Measurements from ENCODE around the gene LIMS2.

LIMS2 gene

GRCh38 chr2:127605691-127606263, 69.6 kb downstream of the LIMS2 start:
- DNase-seq (ENCODE audit: low read depth): no peak

DNA sequence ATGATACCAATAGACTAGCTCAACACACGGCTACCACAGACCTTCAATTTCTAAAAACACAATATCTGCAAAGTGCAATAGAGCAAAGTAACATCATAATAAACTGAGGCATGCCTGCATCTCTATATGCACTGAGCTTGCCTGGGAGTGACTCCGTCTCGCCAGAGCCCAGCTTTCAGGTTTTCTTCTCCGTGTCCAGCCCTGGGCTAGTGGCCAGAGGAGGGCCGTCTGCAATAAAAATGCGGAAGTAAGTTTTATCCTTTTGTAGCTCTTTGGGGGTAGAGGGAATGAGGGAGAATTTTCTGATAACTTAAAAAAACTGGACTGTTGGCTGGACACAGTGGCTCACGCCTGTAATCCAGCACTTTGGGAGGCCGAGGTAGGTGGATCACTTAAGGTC, 70.3 kb downstream of the LIMS2 start:
- DNase-seq (ENCODE audit: low read depth): no peak

GRCh38 chr2:127599211-127599610, 76.1 kb downstream of the LIMS2 start:
- DNase-seq (ENCODE audit: low read depth): no peak

DNA sequence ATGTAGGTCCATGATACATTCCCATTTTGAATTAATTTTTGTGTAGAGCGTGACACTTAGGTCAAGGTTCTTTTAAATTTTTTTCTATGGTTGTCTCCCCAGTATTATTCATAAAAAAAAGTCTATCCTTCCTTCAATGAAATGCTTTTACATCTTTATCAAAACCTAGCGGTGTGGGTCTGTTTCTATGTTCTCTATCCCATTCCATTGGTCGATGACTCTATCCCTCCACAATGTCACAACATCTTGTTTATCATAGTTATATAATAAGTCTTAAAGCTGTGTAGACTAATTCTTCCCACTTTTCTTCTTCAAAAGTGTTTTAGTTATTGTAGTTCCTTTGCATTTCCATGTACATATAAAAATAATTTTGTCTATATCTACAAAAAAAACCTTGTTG, 76.6 kb downstream of the LIMS2 start:
- no peak for DNase-seq (ENCODE audit: low read depth)

DNA sequence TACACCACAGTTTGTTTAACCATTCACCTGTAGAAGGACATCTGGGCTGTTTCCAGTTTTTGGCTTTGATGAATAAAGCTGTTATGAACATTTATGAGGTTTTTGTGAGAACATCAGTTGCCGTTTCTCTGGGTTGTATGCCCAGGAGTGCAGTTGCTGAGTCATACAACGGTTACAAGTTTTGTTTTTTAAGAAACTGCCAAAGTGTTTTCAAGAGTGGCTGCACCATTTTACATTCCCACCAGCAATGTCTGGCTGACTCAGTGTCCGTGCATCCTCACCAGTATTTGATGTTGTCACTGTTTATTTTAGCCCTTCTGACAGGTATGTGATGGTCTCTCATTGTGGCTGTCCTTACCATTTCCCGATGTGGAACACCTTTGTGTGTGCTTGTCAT, 77.3 kb downstream of the LIMS2 start:
- DNase-seq (ENCODE audit: low read depth): no peak

DNA sequence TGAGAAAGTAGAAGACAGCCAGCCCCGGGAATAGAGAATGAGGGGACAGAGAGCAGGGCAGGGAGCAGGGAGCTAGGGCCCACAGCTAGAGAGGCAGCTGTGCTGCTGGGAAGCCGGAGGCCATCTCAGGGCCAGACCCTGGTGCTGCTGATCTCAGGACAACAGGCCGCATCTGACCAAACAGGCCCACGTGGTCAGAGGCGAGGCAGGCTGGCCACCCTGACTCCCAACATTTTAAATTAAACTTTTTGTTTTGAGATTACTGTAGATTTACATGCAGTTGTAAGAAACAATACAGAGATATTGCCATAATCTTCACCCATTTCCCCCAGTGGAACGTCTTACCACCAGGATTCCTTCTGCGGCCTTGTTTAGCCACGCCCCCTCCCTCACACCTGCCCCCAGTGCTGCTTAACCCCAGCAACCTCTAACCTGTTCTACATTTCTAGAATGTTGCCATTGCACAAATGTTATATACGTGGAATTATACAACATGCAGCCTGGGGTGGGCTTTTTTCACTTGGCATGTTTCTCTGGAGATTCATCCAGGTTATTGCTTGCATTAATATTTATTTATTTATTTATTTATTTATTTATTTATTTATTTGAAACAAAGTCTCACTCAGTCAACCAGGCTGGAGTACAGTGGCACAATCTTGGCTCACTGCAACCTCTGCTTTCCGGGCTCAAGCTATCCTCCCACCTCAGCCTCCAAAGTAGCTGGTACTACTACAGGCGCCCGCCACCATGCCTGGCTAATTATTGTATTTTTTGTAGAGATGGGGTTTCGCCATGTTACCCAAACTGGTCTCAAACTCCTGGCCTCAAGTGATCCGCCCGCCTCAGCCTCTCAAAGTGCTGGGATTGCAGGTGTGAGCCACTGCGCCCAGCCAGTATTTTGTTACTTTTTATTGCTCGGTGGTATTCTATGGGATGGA, 78.0 kb downstream of the LIMS2 start:
- no peak for DNase-seq (ENCODE audit: low read depth)

GRCh38 chr2:127596311-127597045, 78.9 kb downstream of the LIMS2 start:
- no peak for DNase-seq (ENCODE audit: low read depth)

DNA sequence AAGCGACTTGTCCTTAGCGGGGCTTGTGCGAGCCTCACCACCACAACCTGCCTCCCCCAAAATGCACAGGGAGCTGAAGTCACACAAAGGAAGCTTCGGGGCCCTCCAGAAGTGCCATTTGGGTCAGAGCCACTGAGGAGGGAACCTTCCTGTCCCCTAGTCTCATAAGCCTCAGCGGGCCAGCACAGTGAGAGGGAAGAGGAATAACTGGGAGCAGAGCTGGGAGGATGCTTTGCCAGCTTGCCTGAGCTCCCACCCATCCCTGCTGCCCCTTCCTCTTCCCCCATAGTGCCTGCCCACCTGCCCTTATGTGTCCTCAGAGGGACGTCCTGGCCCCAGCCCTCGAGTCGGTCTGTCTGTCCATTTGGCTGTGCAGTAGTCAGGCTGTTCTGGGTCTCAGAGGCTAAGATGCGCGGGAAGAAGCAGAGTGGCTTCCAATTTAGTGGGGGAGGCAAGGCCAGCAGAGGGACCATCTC, 81.2 kb downstream of the LIMS2 start:
- no peak for DNase-seq (ENCODE audit: low read depth)

DNA sequence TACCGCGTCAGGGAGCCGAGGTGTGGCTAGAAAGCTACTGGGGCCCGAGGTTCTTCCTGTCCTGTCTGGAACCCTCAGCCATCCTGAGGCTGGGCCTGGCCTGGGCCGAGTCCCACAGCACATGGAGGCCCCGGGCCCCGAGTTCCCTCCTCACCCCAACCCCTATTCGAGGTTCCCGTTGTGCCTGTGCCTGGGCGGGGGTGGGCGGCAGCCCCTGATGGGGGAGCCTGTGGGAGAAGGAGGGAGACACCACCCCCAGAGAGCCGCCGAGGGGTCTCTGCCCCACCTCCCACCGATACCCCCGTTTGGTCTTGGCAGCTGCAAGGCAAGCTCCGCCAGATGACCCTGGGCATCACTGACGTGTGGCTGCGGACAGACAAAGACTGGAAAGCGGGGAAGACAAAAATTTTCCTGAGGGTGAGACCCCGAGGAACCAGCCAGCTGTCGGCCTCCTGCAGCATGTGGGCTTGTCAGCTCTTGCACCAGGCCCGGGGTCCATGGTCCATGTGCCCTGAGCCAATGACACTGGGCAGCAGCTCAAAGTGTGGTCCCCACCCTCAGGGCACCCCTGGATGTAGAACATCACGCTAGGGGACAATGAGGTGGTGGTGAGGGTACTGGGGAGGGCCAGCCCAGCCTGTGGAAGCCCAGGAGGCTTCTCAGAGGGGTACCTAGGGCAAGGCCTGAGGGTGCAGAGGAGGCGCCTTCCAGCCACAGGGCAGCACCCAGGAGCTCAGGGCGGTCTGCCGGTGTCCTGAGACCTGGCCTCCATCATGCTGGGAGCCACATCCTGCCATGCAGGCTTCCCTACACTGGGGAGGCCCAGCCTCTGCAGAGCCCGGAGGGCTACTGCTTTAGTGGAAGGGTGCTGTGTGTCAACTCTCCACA, 81.9 kb downstream of the LIMS2 start:
- no peak for DNase-seq (ENCODE audit: low read depth)

GRCh38 chr2:127592761-127593227, 82.5 kb downstream of the LIMS2 start:
- DNase-seq (ENCODE audit: low read depth): no peak

DNA sequence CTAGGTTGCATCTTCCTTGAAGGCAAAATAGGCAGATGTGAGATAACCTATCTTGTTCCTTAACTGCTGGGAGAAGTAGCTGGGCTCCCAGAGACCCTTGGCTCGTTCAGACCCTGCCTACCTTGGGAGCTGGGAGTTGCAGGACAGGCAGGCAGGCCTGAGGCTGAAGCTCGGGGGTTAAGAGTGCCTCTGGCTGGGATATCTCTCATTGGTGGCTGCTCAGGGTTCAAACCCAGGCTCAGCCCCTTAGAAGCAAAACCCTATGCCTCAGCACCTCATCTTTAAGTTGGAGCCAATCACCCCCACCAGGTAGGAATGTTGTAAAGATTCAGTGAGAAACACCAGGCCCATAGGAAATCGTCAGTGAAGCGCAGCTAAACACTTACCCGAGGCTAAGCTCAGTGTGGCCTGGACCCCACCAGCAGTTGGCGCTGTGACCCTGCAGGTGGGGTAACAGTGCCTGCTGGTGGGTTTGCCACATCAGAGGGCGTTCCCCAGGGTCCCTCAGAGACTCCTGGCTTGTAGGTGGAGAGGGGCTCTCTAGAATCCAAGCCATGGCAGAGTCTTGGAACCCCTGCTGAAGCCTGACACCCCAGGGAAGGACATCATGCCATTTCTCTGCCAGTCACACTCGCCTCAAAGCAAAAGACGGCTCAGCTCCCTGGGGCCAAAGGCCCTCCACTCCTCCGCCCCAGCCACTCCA, 84.0 kb downstream of the LIMS2 start:
- DNase-seq (ENCODE audit: low read depth): no peak

DNA sequence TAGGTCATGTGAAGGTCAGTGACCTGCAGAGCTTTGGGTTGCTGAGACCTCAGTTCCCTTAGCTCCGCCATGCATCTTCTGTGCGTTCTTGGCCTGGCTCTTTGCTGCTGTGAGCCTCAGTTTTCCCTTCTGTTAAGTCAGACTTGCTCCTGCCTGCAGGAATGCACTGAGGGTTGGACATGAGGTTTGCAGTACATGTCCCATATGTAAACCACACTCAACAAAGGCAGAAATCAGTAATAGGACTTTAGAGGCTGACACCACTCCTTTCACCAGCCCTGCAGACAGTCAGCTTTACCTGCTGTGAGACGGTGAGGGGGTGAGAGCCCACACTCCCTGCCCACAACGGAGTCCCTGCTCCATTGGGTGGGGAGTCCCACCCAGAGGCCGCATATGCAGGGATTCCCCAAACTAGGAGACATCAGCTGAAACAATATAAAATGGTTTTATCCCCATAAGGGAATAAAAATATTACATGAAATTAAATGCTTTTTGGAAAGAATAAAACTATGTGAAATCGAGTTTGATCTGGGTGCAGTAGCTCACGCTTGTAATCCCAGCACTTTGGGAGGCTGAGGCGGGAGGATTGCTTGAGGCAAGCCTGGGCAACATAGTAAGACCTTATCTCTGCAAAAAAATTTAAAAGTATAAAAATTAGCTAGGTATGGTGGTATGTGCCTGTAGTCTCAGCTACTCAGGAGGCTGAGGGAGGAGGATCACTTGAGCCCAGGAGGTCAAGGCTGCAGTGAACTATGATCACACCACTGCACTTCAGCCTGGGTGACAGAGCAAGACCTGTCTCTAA, 84.7 kb downstream of the LIMS2 start:
- DNase-seq (ENCODE audit: low read depth): no peak

DNA sequence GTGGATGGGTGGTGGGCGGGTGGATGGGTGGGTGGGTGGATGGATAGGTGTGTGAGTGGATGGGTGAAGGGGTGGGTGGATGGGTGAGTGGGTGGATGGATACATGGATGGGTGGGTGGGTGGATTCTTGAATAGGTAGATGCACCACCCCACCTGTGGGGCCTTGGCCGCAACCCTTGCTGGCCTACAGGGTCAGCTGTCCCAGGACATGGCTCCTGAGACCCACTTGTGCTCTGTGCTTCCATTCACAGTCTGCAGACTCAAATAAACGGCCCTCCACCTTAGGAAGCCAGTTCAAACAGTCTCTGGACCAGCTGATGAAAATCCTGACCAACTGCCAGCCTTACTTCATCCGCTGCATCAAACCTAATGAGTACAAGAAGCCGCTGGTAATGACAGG, 85.5 kb downstream of the LIMS2 start:
- DNase-seq (ENCODE audit: low read depth): no peak

GRCh38 chr2:127589358-127589757, 86.0 kb downstream of the LIMS2 start:
- no peak for DNase-seq (ENCODE audit: low read depth)

Measured in stromal cell of bone marrow (primary cell).